Fibroblast of lung (primary cell): ENCODE data around the gene ARL5C.

Source experiments
- EZH2 ChIP-seq: IDR thresholded peaks from 2 replicates; pipeline ENCODE4 v1.5.1; 2012; ENCODE audit warnings: low read length, control low read depth, mild to moderate bottlenecking; ENCODE audit errors: missing control alignments
- TF ChIP-seq, protein P1 (sequence below), 2 donors: IDR thresholded peaks in 1 of 2; conservative IDR thresholded peaks in 1 of 2; 1 replicate in 1 of 2; 2 replicates in 1 of 2; pipeline ENCODE4 v1.5.1; 2011 to 2012; ENCODE audit warnings: low read length in 2 of 2, control low read depth in 1 of 2, inconsistent platforms in 1 of 2, low read depth in 1 of 2, mild to moderate bottlenecking in 1 of 2

DNA sequence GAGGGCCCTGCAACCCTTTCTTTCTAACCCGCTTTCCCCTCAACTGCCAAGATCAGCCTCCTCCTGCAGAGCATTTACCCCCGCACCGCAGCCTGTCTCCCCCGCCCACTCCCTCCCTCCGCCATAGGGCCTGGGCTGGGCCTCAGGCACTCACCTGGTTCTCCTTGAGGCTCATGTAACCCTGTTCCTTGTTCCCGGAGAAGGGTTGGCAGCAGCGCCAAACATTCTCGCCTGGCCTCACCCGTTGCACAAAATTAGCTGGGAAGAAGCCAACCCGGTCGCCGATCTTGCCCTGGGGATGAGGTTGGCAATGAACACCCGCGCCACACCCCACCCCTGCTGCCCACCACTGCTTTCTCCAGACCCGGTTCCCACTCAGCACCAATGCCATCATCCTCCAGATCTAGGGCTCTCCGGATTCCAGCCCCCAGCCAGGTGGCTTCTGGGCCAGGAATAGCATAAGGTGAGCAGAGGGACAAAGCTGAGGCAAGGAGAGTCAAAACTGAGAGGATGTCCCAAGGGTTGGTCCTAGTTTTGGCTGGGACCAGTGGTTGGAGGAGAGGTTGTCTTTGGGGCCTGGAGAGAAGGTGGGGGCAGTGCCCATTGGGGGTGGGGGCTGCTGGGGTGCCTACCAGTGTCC is 47.0 kb upstream of the ARL5C start:
- TF ChIP-seq, protein P1, sequence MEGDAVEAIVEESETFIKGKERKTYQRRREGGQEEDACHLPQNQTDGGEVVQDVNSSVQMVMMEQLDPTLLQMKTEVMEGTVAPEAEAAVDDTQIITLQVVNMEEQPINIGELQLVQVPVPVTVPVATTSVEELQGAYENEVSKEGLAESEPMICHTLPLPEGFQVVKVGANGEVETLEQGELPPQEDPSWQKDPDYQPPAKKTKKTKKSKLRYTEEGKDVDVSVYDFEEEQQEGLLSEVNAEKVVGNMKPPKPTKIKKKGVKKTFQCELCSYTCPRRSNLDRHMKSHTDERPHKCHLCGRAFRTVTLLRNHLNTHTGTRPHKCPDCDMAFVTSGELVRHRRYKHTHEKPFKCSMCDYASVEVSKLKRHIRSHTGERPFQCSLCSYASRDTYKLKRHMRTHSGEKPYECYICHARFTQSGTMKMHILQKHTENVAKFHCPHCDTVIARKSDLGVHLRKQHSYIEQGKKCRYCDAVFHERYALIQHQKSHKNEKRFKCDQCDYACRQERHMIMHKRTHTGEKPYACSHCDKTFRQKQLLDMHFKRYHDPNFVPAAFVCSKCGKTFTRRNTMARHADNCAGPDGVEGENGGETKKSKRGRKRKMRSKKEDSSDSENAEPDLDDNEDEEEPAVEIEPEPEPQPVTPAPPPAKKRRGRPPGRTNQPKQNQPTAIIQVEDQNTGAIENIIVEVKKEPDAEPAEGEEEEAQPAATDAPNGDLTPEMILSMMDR (conservative IDR thresholded peaks at IDR 0.05 in 1 of 2, IDR thresholded peaks at IDR 0.05 in 1 of 2; ENCODE audit: low read depth in 1 of 2, low read length in 2 of 2), result no peak
- TF ChIP-seq EZH2, result no peak
